DOHH2 (cell line): ENCODE data around the gene DNER.

Experiments used
- H3F3A ChIP-seq: fragments of 200-600 bp; sonication (generic), shearing (Covaris generic); 2 replicates; pipeline ENCODE4 v1.6.0; 2016; ENCODE audit warnings: antibody characterized with exemption, mild to moderate bottlenecking; ENCODE audit not compliant: control insufficient read depth, insufficient read depth
- H3K27ac ChIP-seq: fragments of 200-600 bp; sonication (generic); 2 replicates; pipeline ENCODE4 v1.5.1; 2014; ENCODE audit warnings: low read depth, mild to moderate bottlenecking, low read length, moderate library complexity
- H3K27me3 ChIP-seq: fragments of 200-600 bp; sonication (generic); 2 replicates; pipeline ENCODE4 v1.6.1; 2014; ENCODE audit warnings: mild to moderate bottlenecking, low read length, mixed read lengths; ENCODE audit not compliant: control insufficient read depth
- H3K36me3 ChIP-seq: fragments of 200-600 bp; sonication (generic); 2 replicates; pipeline ENCODE4 v1.6.1; 2014; ENCODE audit warnings: mild to moderate bottlenecking, low read length, moderate library complexity, mixed read lengths; ENCODE audit not compliant: control insufficient read depth
- H3K4me1 ChIP-seq: fragments of 200-600 bp; sonication (generic); 2 replicates; pipeline ENCODE4 v1.6.1; 2014; ENCODE audit warnings: mild to moderate bottlenecking, low read length, mixed read lengths; ENCODE audit not compliant: control insufficient read depth
- H3K4me2 ChIP-seq: fragments of 200-600 bp; sonication (generic); 2 replicates; pipeline ENCODE4 v1.6.0; 2014; ENCODE audit warnings: mild to moderate bottlenecking, low read length, moderate library complexity
- H3K4me3 ChIP-seq: fragments of 200-600 bp; sonication (generic); 2 replicates; pipeline ENCODE4 v1.5.1; 2014; ENCODE audit warnings: mild to moderate bottlenecking, low read length, mixed read lengths
- H3K79me2 ChIP-seq: fragments of 200-600 bp; sonication (generic); 2 replicates; pipeline ENCODE4 v1.6.1; 2014; ENCODE audit warnings: mild to moderate bottlenecking, low read length, mixed read lengths; ENCODE audit not compliant: control insufficient read depth
- H3K9me2 ChIP-seq: fragments of 200-600 bp; sonication (generic); replicated peaks from 2 replicates; pipeline ENCODE4 v1.6.1; 2014; ENCODE audit warnings: mild to moderate bottlenecking, low read length, mixed read lengths; ENCODE audit not compliant: control insufficient read depth
- H3K9me3 ChIP-seq: fragments of 200-600 bp; sonication (generic); 2 replicates; pipeline ENCODE4 v1.6.1; 2014; ENCODE audit warnings: antibody characterized with exemption, low read length, mixed read lengths; ENCODE audit not compliant: control insufficient read depth, insufficient read depth
- H4K20me1 ChIP-seq: fragments of 200-600 bp; sonication (generic); 2 replicates; pipeline ENCODE4 v1.6.0; 2014; ENCODE audit warnings: low read depth, mild to moderate bottlenecking, antibody characterized with exemption, low read length, moderate library complexity; ENCODE audit not compliant: control insufficient read depth, insufficient read depth
- EZH2phosphoT487 ChIP-seq: fragments of 200-600 bp; sonication (generic); IDR thresholded peaks from 2 replicates; pipeline ENCODE4 v1.6.1; 2017; ENCODE audit warnings: borderline replicate concordance, mild to moderate bottlenecking, antibody characterized with exemption, low read length, moderate library complexity, mixed read lengths
- TF ChIP-seq, protein P1 (sequence below): fragments of 200-600 bp; sonication (generic); IDR thresholded peaks from one replicate; pipeline ENCODE4 v1.5.1; 2014; ENCODE audit warnings: antibody characterized with exemption, mild to moderate bottlenecking, low read depth, low read length; ENCODE audit not compliant: poor library complexity, severe bottlenecking

The DNER gene

DNA sequence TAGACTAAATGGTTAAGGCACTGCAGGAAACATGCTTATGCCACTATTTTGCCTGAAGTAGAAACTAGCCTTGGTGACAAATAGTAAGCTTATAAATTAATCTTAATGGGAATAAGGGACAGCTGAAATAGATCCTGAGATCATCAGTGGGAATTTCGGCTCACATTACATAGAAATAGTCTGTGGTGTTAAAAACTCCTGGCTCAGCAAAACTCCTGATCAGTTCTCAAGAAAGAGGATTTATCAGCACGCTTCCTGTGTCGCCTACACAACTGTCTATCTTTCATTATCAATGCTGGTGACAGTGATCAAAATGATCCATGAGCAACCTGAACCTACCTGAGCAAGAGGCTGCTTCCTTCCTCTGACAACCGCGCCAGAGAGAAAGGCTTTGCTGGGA lies 17.0 kb upstream of the DNER start:
- no peaks in the 10 kb centered on the region for H4K20me1 ChIP-seq
- no peaks in the 10 kb centered on the region for H3K36me3 ChIP-seq
- H3K9me3 ChIP-seq, result no peaks in the 10 kb centered on the region; the same call in 1 of the 2 replicates
- H3K27me3 ChIP-seq, result 0 out of 2 replicates have a peak, but pooled peaks cover 3% of the 10 kb centered on the region
- no peak overlapping the region for H3K4me3 ChIP-seq
- no peak overlapping the region for H3K4me2 ChIP-seq
- H3K9me2 ChIP-seq, result no peaks in the 10 kb centered on the region
- no peaks in the 10 kb centered on the region for H3K4me1 ChIP-seq
- TF ChIP-seq EZH2phosphoT487, result no peak
- TF ChIP-seq, protein P1, sequence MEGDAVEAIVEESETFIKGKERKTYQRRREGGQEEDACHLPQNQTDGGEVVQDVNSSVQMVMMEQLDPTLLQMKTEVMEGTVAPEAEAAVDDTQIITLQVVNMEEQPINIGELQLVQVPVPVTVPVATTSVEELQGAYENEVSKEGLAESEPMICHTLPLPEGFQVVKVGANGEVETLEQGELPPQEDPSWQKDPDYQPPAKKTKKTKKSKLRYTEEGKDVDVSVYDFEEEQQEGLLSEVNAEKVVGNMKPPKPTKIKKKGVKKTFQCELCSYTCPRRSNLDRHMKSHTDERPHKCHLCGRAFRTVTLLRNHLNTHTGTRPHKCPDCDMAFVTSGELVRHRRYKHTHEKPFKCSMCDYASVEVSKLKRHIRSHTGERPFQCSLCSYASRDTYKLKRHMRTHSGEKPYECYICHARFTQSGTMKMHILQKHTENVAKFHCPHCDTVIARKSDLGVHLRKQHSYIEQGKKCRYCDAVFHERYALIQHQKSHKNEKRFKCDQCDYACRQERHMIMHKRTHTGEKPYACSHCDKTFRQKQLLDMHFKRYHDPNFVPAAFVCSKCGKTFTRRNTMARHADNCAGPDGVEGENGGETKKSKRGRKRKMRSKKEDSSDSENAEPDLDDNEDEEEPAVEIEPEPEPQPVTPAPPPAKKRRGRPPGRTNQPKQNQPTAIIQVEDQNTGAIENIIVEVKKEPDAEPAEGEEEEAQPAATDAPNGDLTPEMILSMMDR, result no peak
- H3K79me2 ChIP-seq, result no peaks in the 10 kb centered on the region
- no peaks in the 10 kb centered on the region for H3F3A ChIP-seq
- no peak overlapping the region for H3K27ac ChIP-seq

DNA sequence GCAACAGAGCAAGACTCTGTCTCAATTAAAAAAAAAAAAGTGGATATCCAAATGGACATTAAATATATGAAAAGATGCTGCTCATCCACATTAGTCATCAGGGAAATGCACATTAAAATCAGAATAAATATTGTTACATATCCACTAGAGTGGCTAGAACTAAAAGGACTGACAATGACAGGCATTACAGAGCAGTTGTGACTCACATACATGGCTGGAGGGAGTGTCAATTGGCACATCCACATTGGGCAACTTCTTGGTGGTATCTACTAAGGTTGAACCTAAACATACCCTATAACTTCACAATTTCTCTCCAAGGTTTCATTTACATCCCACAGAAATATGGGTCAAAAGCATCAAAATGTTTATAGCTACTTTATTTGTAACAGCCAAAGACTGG lies 14.0 kb upstream of the DNER start:
- Histone ChIP-seq H3F3A (no peaks in the 10 kb centered on the region), H3K27me3 (no peaks in the 10 kb centered on the region), H3K79me2 (no peaks in the 10 kb centered on the region), H4K20me1 (no peaks in the 10 kb centered on the region), H3K9me2 (no peaks in the 10 kb centered on the region), H3K4me2 (no peak overlapping the region), H3K27ac (no peak overlapping the region), H3K9me3 (no peaks in the 10 kb centered on the region), H3K36me3 (no peaks in the 10 kb centered on the region), H3K4me1 (no peaks in the 10 kb centered on the region), H3K4me3 (no peak overlapping the region)
- TF ChIP-seq, protein P1, result no peak
- TF ChIP-seq EZH2phosphoT487, result no peak

DNA sequence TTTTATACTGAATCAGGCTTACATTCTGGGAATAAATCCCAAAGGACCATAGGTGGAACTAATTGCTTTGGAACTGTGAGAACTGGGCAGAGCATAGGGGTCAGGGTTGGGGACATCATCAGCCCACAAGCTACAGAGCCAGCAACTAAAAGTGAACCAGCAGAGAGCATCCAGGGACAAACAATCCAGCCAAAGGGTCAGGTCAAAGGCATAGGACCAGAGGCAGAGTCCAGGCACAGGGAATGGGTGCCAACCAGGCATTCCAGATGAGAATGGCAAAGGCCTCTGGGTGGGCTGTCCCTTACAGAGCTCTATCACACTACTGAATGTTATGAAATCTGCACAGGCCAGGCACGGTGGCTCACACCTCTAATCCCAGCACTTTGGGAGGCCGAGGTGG lies 12.3 kb upstream of the DNER start:
- Histone ChIP-seq H3K4me1 (no peaks in the 10 kb centered on the region), H3K9me2 (no peaks in the 10 kb centered on the region), H3K79me2 (no peaks in the 10 kb centered on the region), H3F3A (no peaks in the 10 kb centered on the region), H4K20me1 (no peaks in the 10 kb centered on the region), H3K4me3 (no peak overlapping the region), H3K27me3 (no peaks in the 10 kb centered on the region), H3K9me3 (no peaks in the 10 kb centered on the region), H3K4me2 (no peak overlapping the region), H3K27ac (no peak overlapping the region), H3K36me3 (no peaks in the 10 kb centered on the region)
- no peak for TF ChIP-seq EZH2phosphoT487
- TF ChIP-seq, protein P1, result no peak
